ENCODE results near the gene C12orf57. TPM values are rescaled to one million over a fixed set of nuclear protein-coding genes. Genes with fewer than 3 reads are reported as not detected.

The C12orf57 gene
- total and polyA plus RNA-seq, 2 of the 13 experiments (the other 11 are each of a cell fraction or from before 2014, with no cell fraction given), result 84.0 to 287 TPM

GRCh38 chr12:6937481-6938352 lies 6.1 kb upstream of the C12orf57 start (continued):
- TF ChIP-seq ZNF788 (CRISPR knock-in tag; IDR thresholded peaks at IDR 0.05; ENCODE audit: borderline replicate concordance) (peak; percentile 95; the same call in 1 of the 2 replicates), RBM39 (IDR thresholded peaks at IDR 0.05; ENCODE audit: low read depth, low read length, poor library complexity, severe bottlenecking) (peak; percentile 95), DR1 (CRISPR knock-in tag; IDR thresholded peaks at IDR 0.05) (peak; percentile 78), ZBED4 (CRISPR knock-in tag; IDR thresholded peaks at IDR 0.05; ENCODE audit: borderline replicate concordance) (peak; percentile 73; the same call in 1 of the 2 replicates), ZNF407 (CRISPR knock-in tag; IDR thresholded peaks at IDR 0.05; ENCODE audit: not compliant biosample characterization) (peak; percentile 51), ZZZ3 (CRISPR knock-in tag; IDR thresholded peaks at IDR 0.05; ENCODE audit: borderline replicate concordance) (no peak), ZNF567 (CRISPR knock-in tag; IDR thresholded peaks at IDR 0.05; ENCODE audit: borderline replicate concordance) (peak; percentile 95; the same call in 1 of the 2 replicates), ZBTB25 (CRISPR knock-in tag; IDR thresholded peaks at IDR 0.05) (peak; percentile 92; the same call in 1 of the 2 replicates), ONECUT2 (CRISPR knock-in tag; IDR thresholded peaks at IDR 0.05) (no peak), RAD21 (CRISPR knock-in tag; IDR thresholded peaks at IDR 0.05) (peak; percentile 66; the same call in 1 of the 2 replicates), GMEB1 (CRISPR knock-in tag; IDR thresholded peaks at IDR 0.05; ENCODE audit: borderline replicate concordance) (peak; percentile 98), SIX1 (CRISPR knock-in tag; IDR thresholded peaks at IDR 0.05; ENCODE audit: borderline replicate concordance) (no peak)
